Activated CD8-positive, alpha-beta T cell treated with anti-CD3 and anti-CD28 coated beads for 36 hours (primary cell): ENCODE results near the gene CKLF. TPM values are rescaled to one million over a fixed set of nuclear protein-coding genes. Genes with fewer than 3 reads are reported as not detected.

Experiments
- ATAC-seq: fragments of 200-7000 bp; cut with Tn5 transposase; one replicate; pipeline ENCODE4 v1.10.0; 2021; ENCODE audit warnings: mild to moderate bottlenecking, moderate library complexity
- CTCF ChIA-PET: fragments of 350-600 bp; sonication (Branson Sonifier 250); formaldehyde crosslinking; loops from one replicate; lab custom pipeline; 2021; ENCODE audit warnings: antibody characterized with exemption; lab: Charles Lee
- POLR2A ChIA-PET: fragments of 350-600 bp; sonication (Branson Sonifier 250); formaldehyde crosslinking; loops from one replicate; lab custom pipeline; 2021; ENCODE audit warnings: antibody characterized with exemption; lab: Charles Lee
- DNase-seq: peaks from one replicate; pipeline ENCODE4 v3.0.0-alpha.2; 2020
- H3K27ac Mint-ChIP-seq: one replicate; pipeline ENCODE4 v1.8.0; 2021; ENCODE audit warnings: mild to moderate bottlenecking, mixed read lengths
- H3K27me3 Mint-ChIP-seq: one replicate; pipeline ENCODE4 v1.8.0; 2021; ENCODE audit warnings: mixed read lengths
- H3K36me3 Mint-ChIP-seq: one replicate; pipeline ENCODE4 v1.8.0; 2021; ENCODE audit warnings: low read depth, mixed read lengths
- H3K4me1 Mint-ChIP-seq: one replicate; pipeline ENCODE4 v1.8.0; 2021; ENCODE audit warnings: low read depth, mixed read lengths
- H3K4me3 Mint-ChIP-seq: one replicate; pipeline ENCODE4 v1.8.0; 2021; ENCODE audit warnings: mild to moderate bottlenecking, moderate library complexity, mixed read lengths
- H3K9me3 Mint-ChIP-seq: one replicate; pipeline ENCODE4 v1.8.0; 2021; ENCODE audit warnings: mixed read lengths
- CTCF ChIP-seq: fragments of 200-600 bp; IDR thresholded peaks from one replicate; pipeline ENCODE4 v1.8.0; 2022; ENCODE audit warnings: antibody characterized with exemption, mild to moderate bottlenecking
- intact Hi-C: fragments of 100-400 bp; cut with micrococcal nuclease; formaldehyde crosslinking; loops from one replicate; pipeline ENCODE4 v1.10.0; 2022
- total RNA-seq, 2 experiments: library from RNA; stranded (reverse); gene quantifications; one replicate each; pipeline ENCODE4 v1.2.3, GENCODE V29; 2021

CKLF gene
- total RNA-seq, 2 experiments from 2014 or later, result 99.0 to 99.7 TPM

- H3K4me3 Mint-ChIP-seq, result peak overlapping the region; percentile 78
- H3K4me1 Mint-ChIP-seq, result peaks cover 52% of the 10 kb centered on the region
- peak; percentile 43 for TF ChIP-seq CTCF
- no peaks in the 10 kb centered on the region for H3K27me3 Mint-ChIP-seq
- POLR2A ChIA-PET, result interaction anchor here (0.5 to 1.2 kb wide), 3 partner anchors 32 to 109 kb away, joined by 3 read pairs; partner anchors contain the start of gene TK2
- H3K27ac Mint-ChIP-seq, result peak overlapping the region; percentile 97
- CTCF ChIA-PET, result interaction anchor here (0.8 to 1.5 kb wide), 11 partner anchors 23 to 88 kb away, joined by 3 to 6 read pairs (median 4); partner anchors contain the start of gene CKLF
- no peaks in the 10 kb centered on the region for H3K36me3 Mint-ChIP-seq
- H3K9me3 Mint-ChIP-seq, result no peaks in the 10 kb centered on the region
- intact Hi-C loops, result loop anchor here (2.0 kb wide), 1 partner anchor 35 kb away; the partner anchor contains the start of gene TK2
- DNase-seq (peak; percentile 67), ATAC-seq (no peak)
Measured at GRCh38 chr16:66515596-66516508, 36.5 kb upstream of the CKLF start.

- Mint-ChIP-seq H3K4me1 (peaks cover 58% of the 10 kb centered on the region), H3K27ac (peak overlapping the region; percentile 97), H3K4me3 (peak overlapping the region; percentile 78), H3K9me3 (no peaks in the 10 kb centered on the region), H3K36me3 (no peaks in the 10 kb centered on the region), H3K27me3 (no peaks in the 10 kb centered on the region)
- TF ChIP-seq CTCF, result no peak
- ATAC-seq, result no peak
- intact Hi-C loops, result loop anchor here (2.0 kb wide), 1 partner anchor 34 kb away; the partner anchor contains the start of gene TK2
- ChIA-PET CTCF (interaction anchor here (1.2 to 1.5 kb wide), 3 partner anchors 36 to 40 kb away, joined by 4 to 5 read pairs (median 4); partner anchors contain the start of gene CKLF), POLR2A (interaction anchor here (0.5 to 1.2 kb wide), 2 partner anchors 32 to 34 kb away, joined by 3 read pairs; partner anchors contain the start of gene TK2)
- DNase-seq, result no peak
Measured at GRCh38 chr16:66516509-66516807, 35.9 kb upstream of the CKLF start.

GRCh38 chr16:66516808-66517585 is 35.4 kb upstream of the CKLF start:
- intact Hi-C loops, result loop anchor here (2.0 kb wide), 1 partner anchor 34 kb away; the partner anchor contains the start of gene TK2

GRCh38 chr16:66517586-66518263 is 34.7 kb upstream of the CKLF start:
- no peaks in the 10 kb centered on the region for H3K36me3 Mint-ChIP-seq
- CTCF ChIA-PET, result interaction anchor here (0.9 to 1.3 kb wide), 4 partner anchors 72 to 161 kb away, joined by 3 to 4 read pairs (median 4); no protein-coding TSS in a partner anchor
- DNase-seq (no peak), ATAC-seq (no peak)
- H3K27me3 Mint-ChIP-seq, result no peaks in the 10 kb centered on the region
- H3K9me3 Mint-ChIP-seq, result no peaks in the 10 kb centered on the region
- peak overlapping the region; percentile 78 for H3K4me3 Mint-ChIP-seq
- TF ChIP-seq CTCF, result no peak
- peaks cover 69% of the 10 kb centered on the region for H3K4me1 Mint-ChIP-seq
- peak overlapping the region; percentile 97 for H3K27ac Mint-ChIP-seq
- intact Hi-C loops, result loop anchor here (2.0 kb wide), 1 partner anchor 33 kb away; the partner anchor contains the start of gene TK2
- POLR2A ChIA-PET, result no interaction called here

More at GRCh38 chr16:66516808-66517585, 35.4 kb upstream of the CKLF start:
- Mint-ChIP-seq H3K27me3 (no peaks in the 10 kb centered on the region), H3K36me3 (no peaks in the 10 kb centered on the region), H3K4me3 (peak overlapping the region; percentile 78), H3K9me3 (no peaks in the 10 kb centered on the region), H3K4me1 (peaks cover 62% of the 10 kb centered on the region), H3K27ac (peak overlapping the region; percentile 97)
- ATAC-seq, result peak; percentile 91
- CTCF ChIA-PET, result interaction anchor here (0.9 to 1.3 kb wide), 4 partner anchors 72 to 160 kb away, joined by 3 to 4 read pairs (median 4); no protein-coding TSS in a partner anchor
- peak; percentile 94 for DNase-seq
- no peak for TF ChIP-seq CTCF
- POLR2A ChIA-PET, result no interaction called here
